Sigmoid colon (tissue), 3 donors: ENCODE data around the gene TRIM47.

Source experiments
- POLR2A ChIP-seq, 2 donors: fragments of 450-650 bp; IDR thresholded peaks; one replicate each; pipeline ENCODE4 v1.6.1; 2016; ENCODE audit warnings: antibody characterized with exemption in 2 of 2, mild to moderate bottlenecking in 2 of 2, moderate library complexity in 2 of 2
- TF ChIP-seq, protein P1 (sequence below), 4 experiments: fragments of 450-650 bp in 3 of 4; fragments of 200-600 bp in 1 of 4; IDR thresholded peaks; one replicate each; pipeline ENCODE4 v1.5.1; 2016 to 2019; ENCODE audit warnings: antibody characterized with exemption in 4 of 4, mild to moderate bottlenecking in 3 of 4, moderate library complexity in 2 of 4

DNA sequence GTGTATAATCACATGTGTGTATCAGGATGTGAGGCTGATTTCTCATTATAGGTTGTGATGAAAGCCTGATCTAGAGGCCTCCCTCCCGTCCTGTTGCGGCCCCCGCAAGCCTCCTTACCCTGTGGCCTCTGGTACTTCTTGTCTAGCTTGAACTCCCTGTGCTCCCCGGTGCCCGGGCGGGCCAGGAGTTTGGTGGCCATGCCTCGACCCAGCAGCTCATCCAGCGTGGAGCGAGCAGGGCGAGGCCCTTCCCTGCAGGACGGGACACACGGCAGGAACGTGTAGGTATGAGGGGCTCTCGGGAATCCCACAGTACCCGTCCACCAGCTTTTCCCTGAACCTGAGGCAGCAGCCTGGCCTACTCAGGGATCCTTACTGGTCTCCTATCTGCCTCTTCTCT lies 47.5 kb upstream of the TRIM47 start:
- TF ChIP-seq, protein P1, sequence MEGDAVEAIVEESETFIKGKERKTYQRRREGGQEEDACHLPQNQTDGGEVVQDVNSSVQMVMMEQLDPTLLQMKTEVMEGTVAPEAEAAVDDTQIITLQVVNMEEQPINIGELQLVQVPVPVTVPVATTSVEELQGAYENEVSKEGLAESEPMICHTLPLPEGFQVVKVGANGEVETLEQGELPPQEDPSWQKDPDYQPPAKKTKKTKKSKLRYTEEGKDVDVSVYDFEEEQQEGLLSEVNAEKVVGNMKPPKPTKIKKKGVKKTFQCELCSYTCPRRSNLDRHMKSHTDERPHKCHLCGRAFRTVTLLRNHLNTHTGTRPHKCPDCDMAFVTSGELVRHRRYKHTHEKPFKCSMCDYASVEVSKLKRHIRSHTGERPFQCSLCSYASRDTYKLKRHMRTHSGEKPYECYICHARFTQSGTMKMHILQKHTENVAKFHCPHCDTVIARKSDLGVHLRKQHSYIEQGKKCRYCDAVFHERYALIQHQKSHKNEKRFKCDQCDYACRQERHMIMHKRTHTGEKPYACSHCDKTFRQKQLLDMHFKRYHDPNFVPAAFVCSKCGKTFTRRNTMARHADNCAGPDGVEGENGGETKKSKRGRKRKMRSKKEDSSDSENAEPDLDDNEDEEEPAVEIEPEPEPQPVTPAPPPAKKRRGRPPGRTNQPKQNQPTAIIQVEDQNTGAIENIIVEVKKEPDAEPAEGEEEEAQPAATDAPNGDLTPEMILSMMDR (IDR thresholded peaks at IDR 0.05), result no peak
- no peak for TF ChIP-seq POLR2A (IDR thresholded peaks at IDR 0.05)
